Adrenal gland (tissue), 5 donors: ENCODE measurements around the gene NEIL1.

Source experiments
- POLR2A ChIP-seq, 2 donors: fragments of 450-650 bp; IDR thresholded peaks; one replicate each; pipeline ENCODE4 v1.6.1; 2017; ENCODE audit warnings: antibody characterized with exemption in 2 of 2, mild to moderate bottlenecking in 2 of 2, moderate library complexity in 1 of 2
- TF ChIP-seq, protein P1 (sequence below), 6 experiments: fragments of 450-650 bp in 4 of 6; fragments of 200-600 bp in 2 of 6; sonication (generic) in 1 of 6; IDR thresholded peaks; 1 replicate in 5 of 6; 2 replicates in 1 of 6; pipeline versions ENCODE4 v1.5.1 to v1.8.0; 2016 to 2021; ENCODE audit warnings: antibody characterized with exemption in 6 of 6, mild to moderate bottlenecking in 2 of 6, moderate library complexity in 1 of 6
- donor health status: DM: no; HTN: no; CAD: no.

DNA sequence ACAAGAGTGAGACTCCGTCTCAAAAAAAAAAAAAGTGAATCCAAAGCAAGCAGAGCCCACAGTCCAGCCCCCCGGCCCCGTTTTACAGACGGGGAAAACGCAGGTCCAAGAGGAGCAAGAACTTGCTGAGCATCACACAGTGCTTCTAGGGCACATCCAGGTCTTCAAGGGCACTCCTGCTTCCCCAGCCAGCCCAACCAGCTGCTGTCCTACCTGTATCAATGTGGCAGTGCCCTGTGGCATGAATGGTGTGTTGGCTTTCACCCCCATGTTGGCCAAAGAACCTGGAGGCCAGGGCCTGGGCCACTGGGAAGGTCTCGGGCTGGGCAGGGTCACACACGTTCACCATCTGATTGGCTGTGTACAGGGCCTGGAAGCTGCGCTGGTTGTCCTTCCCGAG lies 16.9 kb downstream of the NEIL1 start:
- TF ChIP-seq, protein P1, sequence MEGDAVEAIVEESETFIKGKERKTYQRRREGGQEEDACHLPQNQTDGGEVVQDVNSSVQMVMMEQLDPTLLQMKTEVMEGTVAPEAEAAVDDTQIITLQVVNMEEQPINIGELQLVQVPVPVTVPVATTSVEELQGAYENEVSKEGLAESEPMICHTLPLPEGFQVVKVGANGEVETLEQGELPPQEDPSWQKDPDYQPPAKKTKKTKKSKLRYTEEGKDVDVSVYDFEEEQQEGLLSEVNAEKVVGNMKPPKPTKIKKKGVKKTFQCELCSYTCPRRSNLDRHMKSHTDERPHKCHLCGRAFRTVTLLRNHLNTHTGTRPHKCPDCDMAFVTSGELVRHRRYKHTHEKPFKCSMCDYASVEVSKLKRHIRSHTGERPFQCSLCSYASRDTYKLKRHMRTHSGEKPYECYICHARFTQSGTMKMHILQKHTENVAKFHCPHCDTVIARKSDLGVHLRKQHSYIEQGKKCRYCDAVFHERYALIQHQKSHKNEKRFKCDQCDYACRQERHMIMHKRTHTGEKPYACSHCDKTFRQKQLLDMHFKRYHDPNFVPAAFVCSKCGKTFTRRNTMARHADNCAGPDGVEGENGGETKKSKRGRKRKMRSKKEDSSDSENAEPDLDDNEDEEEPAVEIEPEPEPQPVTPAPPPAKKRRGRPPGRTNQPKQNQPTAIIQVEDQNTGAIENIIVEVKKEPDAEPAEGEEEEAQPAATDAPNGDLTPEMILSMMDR (IDR thresholded peaks at IDR 0.05) = no peak
- TF ChIP-seq POLR2A (IDR thresholded peaks at IDR 0.05) = no peak
